Activated CD8-positive, alpha-beta T cell treated with anti-CD3 and anti-CD28 coated beads for 36 hours (primary cell): ENCODE measurements around the gene LMF2. TPM values are rescaled to one million over a fixed set of nuclear protein-coding genes. Genes with fewer than 3 reads are reported as not detected.

ENCODE experiments used
- ATAC-seq: fragments of 200-7000 bp; cut with Tn5 transposase; one replicate; pipeline ENCODE4 v1.10.0; 2021; ENCODE audit warnings: mild to moderate bottlenecking, moderate library complexity
- CTCF ChIA-PET: fragments of 350-600 bp; sonication (Branson Sonifier 250); formaldehyde crosslinking; loops from one replicate; lab custom pipeline; 2021; ENCODE audit warnings: antibody characterized with exemption; lab: Charles Lee
- POLR2A ChIA-PET: fragments of 350-600 bp; sonication (Branson Sonifier 250); formaldehyde crosslinking; loops from one replicate; lab custom pipeline; 2021; ENCODE audit warnings: antibody characterized with exemption; lab: Charles Lee
- DNase-seq: peaks from one replicate; pipeline ENCODE4 v3.0.0-alpha.2; 2020
- H3K27ac Mint-ChIP-seq: one replicate; pipeline ENCODE4 v1.8.0; 2021; ENCODE audit warnings: mild to moderate bottlenecking, mixed read lengths
- H3K27me3 Mint-ChIP-seq: one replicate; pipeline ENCODE4 v1.8.0; 2021; ENCODE audit warnings: mixed read lengths
- H3K36me3 Mint-ChIP-seq: one replicate; pipeline ENCODE4 v1.8.0; 2021; ENCODE audit warnings: low read depth, mixed read lengths
- H3K4me1 Mint-ChIP-seq: one replicate; pipeline ENCODE4 v1.8.0; 2021; ENCODE audit warnings: low read depth, mixed read lengths
- H3K4me3 Mint-ChIP-seq: one replicate; pipeline ENCODE4 v1.8.0; 2021; ENCODE audit warnings: mild to moderate bottlenecking, moderate library complexity, mixed read lengths
- H3K9me3 Mint-ChIP-seq: one replicate; pipeline ENCODE4 v1.8.0; 2021; ENCODE audit warnings: mixed read lengths
- CTCF ChIP-seq: fragments of 200-600 bp; IDR thresholded peaks from one replicate; pipeline ENCODE4 v1.8.0; 2022; ENCODE audit warnings: antibody characterized with exemption, mild to moderate bottlenecking
- intact Hi-C: fragments of 100-400 bp; cut with micrococcal nuclease; formaldehyde crosslinking; loops from one replicate; pipeline ENCODE4 v1.10.0; 2022
- total RNA-seq, 2 experiments: library from RNA; stranded (reverse); gene quantifications; one replicate each; pipeline ENCODE4 v1.2.3, GENCODE V29; 2021

Gene LMF2
- total RNA-seq, 2 experiments from 2014 or later: 48.0 to 48.8 TPM

GRCh38 chr22:50481045-50481439 lies 26.5 kb downstream of the LMF2 start:
- Mint-ChIP-seq H3K4me1 (peaks cover 3% of the 10 kb centered on the region), H3K4me3 (peak overlapping the region; percentile 65), H3K27me3 (peaks cover 6% of the 10 kb centered on the region), H3K9me3 (no peaks in the 10 kb centered on the region), H3K27ac (no peak overlapping the region), H3K36me3 (no peaks in the 10 kb centered on the region)
- intact Hi-C loops: no loop called here
- DNase-seq (no peak), ATAC-seq (no peak)
- TF ChIP-seq CTCF: no peak
- ChIA-PET CTCF (interaction anchor here (0.8 to 1.0 kb wide), 2 partner anchors 17 to 18 kb away, joined by 3 to 5 read pairs; no protein-coding TSS in a partner anchor), POLR2A (interaction anchor here (0.7 kb wide), 1 partner anchor 45 kb away, joined by 3 read pairs; the partner anchor contains the start of gene SCO2)

GRCh38 chr22:50479721-50480120 lies 27.8 kb downstream of the LMF2 start:
- intact Hi-C loops: no loop called here
- no peak for TF ChIP-seq CTCF
- ATAC-seq: no peak
- Mint-ChIP-seq H3K4me3 (peak overlapping the region; percentile 65), H3K36me3 (no peaks in the 10 kb centered on the region), H3K27ac (no peak overlapping the region), H3K4me1 (peaks cover 8% of the 10 kb centered on the region), H3K27me3 (peaks cover 6% of the 10 kb centered on the region), H3K9me3 (no peaks in the 10 kb centered on the region)
- ChIA-PET POLR2A (interaction anchor here (0.8 to 1.2 kb wide), 2 partner anchors 17 to 515 kb away, joined by 3 read pairs; no protein-coding TSS in a partner anchor), CTCF (interaction anchor here (0.9 to 1.2 kb wide), 3 partner anchors 19 to 141 kb away, joined by 3 read pairs; partner anchors contain the start of gene SCO2)
- no peak for DNase-seq

GRCh38 chr22:50477923-50478322 lies 29.6 kb downstream of the LMF2 start:
- TF ChIP-seq CTCF: no peak
- ATAC-seq (no peak), DNase-seq (no peak)
- intact Hi-C loops: no loop called here
- ChIA-PET CTCF (interaction anchor here (1.2 to 1.5 kb wide), 2 partner anchors 20 to 48 kb away, joined by 4 read pairs; partner anchors contain the start of gene SCO2), POLR2A (interaction anchor here (0.6 to 1.1 kb wide), 4 partner anchors 8 to 93 kb away, joined by 3 to 4 read pairs (median 3); partner anchors contain the start of genes MIOX and SCO2)
- Mint-ChIP-seq H3K27ac (no peak overlapping the region), H3K36me3 (peaks cover 1% of the 10 kb centered on the region), H3K4me3 (no peak overlapping the region), H3K27me3 (peaks cover 6% of the 10 kb centered on the region), H3K4me1 (peaks cover 20% of the 10 kb centered on the region), H3K9me3 (no peaks in the 10 kb centered on the region)

- TF ChIP-seq CTCF: no peak
- ChIA-PET POLR2A (interaction anchor here (1.1 kb wide), 1 partner anchor 31 kb away, joined by 3 read pairs; the partner anchor contains the start of genes LMF2 and NCAPH2), CTCF (interaction anchor here (1.0 to 1.4 kb wide), 3 partner anchors 10 to 31 kb away, joined by 3 to 4 read pairs (median 4); partner anchors contain the start of genes LMF2 and MIOX)
- Mint-ChIP-seq H3K36me3 (peaks cover 1% of the 10 kb centered on the region), H3K4me1 (peaks cover 31% of the 10 kb centered on the region), H3K27ac (peak overlapping the region; percentile 55), H3K9me3 (no peaks in the 10 kb centered on the region), H3K4me3 (no peak overlapping the region), H3K27me3 (peaks cover 6% of the 10 kb centered on the region)
- intact Hi-C loops: no loop called here
- ATAC-seq (no peak), DNase-seq (no peak)
Observed at GRCh38 chr22:50476868-50477267, 30.6 kb downstream of the LMF2 start.

GRCh38 chr22:50475652-50476002 lies 31.9 kb downstream of the LMF2 start:
- intact Hi-C loops: no loop called here
- H3K27me3 Mint-ChIP-seq: peaks cover 6% of the 10 kb centered on the region
- POLR2A ChIA-PET: interaction anchor here (0.6 to 1.1 kb wide), 2 partner anchors 32 to 78 kb away, joined by 3 read pairs; partner anchors contain the start of genes LMF2 and NCAPH2
- H3K4me3 Mint-ChIP-seq: peak overlapping the region; percentile 63
- CTCF ChIA-PET: interaction anchor here (0.5 to 1.4 kb wide), 2 partner anchors 22 to 58 kb away, joined by 3 to 4 read pairs; no protein-coding TSS in a partner anchor
- peak overlapping the region; percentile 72 for H3K27ac Mint-ChIP-seq
- DNase-seq: no peak
- no peaks in the 10 kb centered on the region for H3K9me3 Mint-ChIP-seq
- no peak for TF ChIP-seq CTCF
- peaks cover 1% of the 10 kb centered on the region for H3K36me3 Mint-ChIP-seq
- peaks cover 43% of the 10 kb centered on the region for H3K4me1 Mint-ChIP-seq
- no peak for ATAC-seq
